H1 (cell line): ENCODE results near the gene POU2F1. TPM values are rescaled to one million over a fixed set of nuclear protein-coding genes. Genes with fewer than 3 reads are reported as not detected.

Experiments
- CTCF ChIA-PET: fragments of 300-600 bp; sonication (Branson Sonifier 250); formaldehyde crosslinking; loops from one replicate; lab custom pipeline; 2021; ENCODE audit not compliant: partially characterized antibody; lab: Charles Lee
- POLR2A ChIA-PET: fragments of 300-600 bp; sonication (Branson Sonifier 250); formaldehyde crosslinking; loops from one replicate; lab custom pipeline; 2021; ENCODE audit warnings: inconsistent platforms; ENCODE audit not compliant: partially characterized antibody; lab: Charles Lee
- DNase-seq, 2 experiments: peaks; one replicate each; pipeline versions ENCODE4 v3.0.0 to v3.0.0-alpha.2; 2010 to 2022; ENCODE audit warnings: low spot score in 2 of 2, low read depth in 1 of 2, mixed read lengths in 1 of 2
- FAIRE-seq: peaks from 2 replicates; lab custom pipeline; 2011; peaks lifted over from hg19 to GRCh38; lab: Jason Lieb, UNC
- H2AFZ ChIP-seq: 2 replicates; pipeline ENCODE4 v1.8.1; 2012; ENCODE audit warnings: low read length, inconsistent platforms
- H2AK5ac ChIP-seq: 2 replicates; pipeline ENCODE4 v1.6.1; 2013; ENCODE audit warnings: low read depth, low read length
- H2BK120ac ChIP-seq: replicated peaks from 2 replicates; pipeline ENCODE3; 2013; ENCODE audit warnings: low read depth, low read length, inconsistent platforms
- H2BK12ac ChIP-seq: 2 replicates; pipeline ENCODE4 v1.6.1; 2013; ENCODE audit warnings: low read depth, low read length
- H2BK15ac ChIP-seq: 2 replicates; pipeline ENCODE4 v1.6.1; 2013; ENCODE audit warnings: low read length
- H2BK20ac ChIP-seq: 2 replicates; pipeline ENCODE4 v1.6.1; 2013; ENCODE audit warnings: low read length
- H2BK5ac ChIP-seq: 2 replicates; pipeline ENCODE4 v1.6.1; 2013; ENCODE audit warnings: low read depth, low read length
- H3K14ac ChIP-seq: 2 replicates; pipeline ENCODE4 v1.6.1; 2013; ENCODE audit warnings: inconsistent platforms; ENCODE audit not compliant: insufficient read length
- H3K18ac ChIP-seq: 2 replicates; pipeline ENCODE4 v1.6.1; 2013; ENCODE audit warnings: low read length; ENCODE audit errors: extremely low read depth
- H3K23ac ChIP-seq: 2 replicates; pipeline ENCODE4 v1.6.1; 2013; ENCODE audit warnings: inconsistent platforms; ENCODE audit not compliant: insufficient read length
- H3K23me2 ChIP-seq: 2 replicates; pipeline ENCODE4 v1.6.1; 2013; ENCODE audit warnings: low read depth, low read length
- H3K27ac ChIP-seq: 2 replicates; pipeline ENCODE4 v1.6.1; 2011; ENCODE audit warnings: low read depth, low read length, inconsistent platforms
- H3K27me3 ChIP-seq, 4 experiments: replicated peaks in 1 of 4; 1 replicate in 1 of 4; 2 replicates in 3 of 4; pipeline versions ENCODE4 v1.6.1 to v1.8.1; 2011 to 2013; ENCODE audit warnings: low read length in 3 of 4, mild to moderate bottlenecking in 3 of 4, inconsistent platforms in 2 of 4, mixed read lengths in 2 of 4, moderate library complexity in 1 of 4; ENCODE audit not compliant: control insufficient read depth in 3 of 4, insufficient read depth in 3 of 4; ENCODE audit errors: extremely low read depth in 1 of 4
- H3K36me3 ChIP-seq, 4 experiments: 2 replicates each; pipeline versions ENCODE4 v1.6.1 to v1.8.1; 2011 to 2013; ENCODE audit warnings: mild to moderate bottlenecking in 4 of 4, low read length in 3 of 4, moderate library complexity in 2 of 4, control low read depth in 1 of 4, inconsistent platforms in 1 of 4; ENCODE audit not compliant: insufficient read depth in 4 of 4, control insufficient read depth in 2 of 4
- H3K4ac ChIP-seq: replicated peaks from 2 replicates; pipeline ENCODE3; 2013; ENCODE audit warnings: low read length, low read depth, mixed read lengths, inconsistent platforms; ENCODE audit not compliant: insufficient read length
- H3K4me1 ChIP-seq, 4 experiments: replicated peaks in 1 of 4; 1 replicate in 1 of 4; 2 replicates in 3 of 4; pipeline versions ENCODE4 v1.6.1 to v1.8.1; 2011 to 2013; ENCODE audit warnings: low read length in 3 of 4, inconsistent platforms in 2 of 4, mixed read lengths in 1 of 4; ENCODE audit not compliant: insufficient read depth in 4 of 4, control insufficient read depth in 3 of 4
- H3K4me2 ChIP-seq, 2 experiments: 2 replicates each; pipeline versions ENCODE4 v1.6.1 to v1.8.1; 2011 to 2013; ENCODE audit warnings: low read depth in 2 of 2, low read length in 2 of 2, control low read depth in 1 of 2, inconsistent platforms in 1 of 2, mild to moderate bottlenecking in 1 of 2; ENCODE audit not compliant: insufficient read depth in 1 of 2
- H3K4me3 ChIP-seq, 4 experiments: fragments of 200-600, 300-600 bp in 1 of 4; sonication (generic), shearing (Covaris generic), sonication (Bioruptor Twin) in 1 of 4; 2 replicates each; pipeline versions ENCODE4 v1.5.1 to v1.8.1; 2011 to 2016; ENCODE audit warnings: low read length in 4 of 4, low read depth in 3 of 4, control low read depth in 2 of 4, inconsistent platforms in 2 of 4, mild to moderate bottlenecking in 2 of 4, mixed read lengths in 1 of 4, moderate library complexity in 1 of 4; ENCODE audit not compliant: insufficient read depth in 2 of 4; ENCODE audit errors: extremely low read depth in 1 of 4
- H3K56ac ChIP-seq: replicated peaks from 2 replicates; pipeline ENCODE3; 2013; ENCODE audit warnings: low read depth, mild to moderate bottlenecking, mixed read lengths, low read length, inconsistent platforms; ENCODE audit not compliant: insufficient read length
- H3K79me1 ChIP-seq: 2 replicates; pipeline ENCODE4 v1.6.1; 2013; ENCODE audit warnings: low read depth, low read length, control low read depth
- H3K79me2 ChIP-seq, 2 experiments: 2 replicates each; pipeline versions ENCODE4 v1.6.1 to v1.8.1; 2012 to 2013; ENCODE audit warnings: low read length in 2 of 2, mild to moderate bottlenecking in 2 of 2, inconsistent platforms in 1 of 2; ENCODE audit not compliant: insufficient read depth in 2 of 2, control insufficient read depth in 1 of 2
- H3K9ac ChIP-seq, 4 experiments: replicated peaks in 1 of 4; 1 replicate in 1 of 4; 2 replicates in 3 of 4; pipeline versions ENCODE4 v1.6.1 to v1.8.1; 2011 to 2013; ENCODE audit warnings: low read depth in 3 of 4, low read length in 3 of 4, control low read depth in 2 of 4, mild to moderate bottlenecking in 2 of 4, moderate library complexity in 2 of 4, inconsistent platforms in 1 of 4; ENCODE audit errors: extremely low read depth in 1 of 4
- H3K9me3 ChIP-seq, 2 experiments: 2 replicates each; pipeline versions ENCODE4 v1.6.1 to v1.8.1; 2012 to 2013; ENCODE audit warnings: mild to moderate bottlenecking in 2 of 2, moderate library complexity in 2 of 2, control low read depth in 1 of 2, inconsistent platforms in 1 of 2, low read depth in 1 of 2, low read length in 1 of 2, mixed read lengths in 1 of 2; ENCODE audit not compliant: insufficient read depth in 2 of 2
- H4K20me1 ChIP-seq, 2 experiments: replicated peaks in 1 of 2; 2 replicates each; pipeline versions ENCODE3 to v1.8.1; 2011 to 2013; ENCODE audit warnings: inconsistent platforms in 2 of 2, low read length in 2 of 2, mild to moderate bottlenecking in 1 of 2; ENCODE audit not compliant: insufficient read depth in 2 of 2, control insufficient read depth in 1 of 2
- H4K5ac ChIP-seq: 2 replicates; pipeline ENCODE4 v1.6.1; 2013; ENCODE audit warnings: low read length, low read depth, mixed read lengths, inconsistent platforms; ENCODE audit not compliant: insufficient read length
- H4K8ac ChIP-seq: 2 replicates; pipeline ENCODE4 v1.8.0; 2013; ENCODE audit warnings: mild to moderate bottlenecking, moderate library complexity, low read length, inconsistent platforms; ENCODE audit not compliant: insufficient read depth; ENCODE audit errors: extremely low read depth
- H4K91ac ChIP-seq: replicated peaks from 2 replicates; pipeline ENCODE3; 2013; ENCODE audit warnings: low read length, mixed read lengths, inconsistent platforms; ENCODE audit not compliant: insufficient read length
- CTCF ChIP-seq, 3 experiments: IDR thresholded peaks; 1 replicate in 2 of 3; 2 replicates in 1 of 3; pipeline versions ENCODE4 v1.5.1 to v1.6.1; 2011; ENCODE audit warnings: low read length in 3 of 3, mild to moderate bottlenecking in 3 of 3, inconsistent platforms in 2 of 3, low read depth in 1 of 3, moderate library complexity in 1 of 3; ENCODE audit not compliant: insufficient read depth in 1 of 3; ENCODE audit errors: control extremely low read depth in 1 of 3
- RAD21 ChIP-seq, 2 experiments: IDR thresholded peaks in 1 of 2; conservative IDR thresholded peaks in 1 of 2; 2 replicates each; pipeline ENCODE4 v1.6.1; 2011; ENCODE audit warnings: low read depth in 2 of 2, low read length in 2 of 2, improper control_type of control experiment in 1 of 2, inconsistent platforms in 1 of 2, mild to moderate bottlenecking in 1 of 2, moderate library complexity in 1 of 2
- TCF12 ChIP-seq: IDR thresholded peaks from 2 replicates; pipeline ENCODE4 v1.6.1; 2011; ENCODE audit warnings: low read depth, mild to moderate bottlenecking, low read length
- WGBS, 2 experiments: shearing (Covaris generic) in 1 of 2; methylation state at CpG; one replicate each; pipeline versions ENCODE4 v1.1.6 to v1.1.7; 2013 to 2015; ENCODE audit warnings: low lambda C conversion rate in 2 of 2, mixed read lengths in 2 of 2, inconsistent platforms in 1 of 2, low coverage in 1 of 2, missing lambda C conversion rate in 1 of 2; ENCODE audit not compliant: insufficient replicate concordance in 2 of 2, insufficient coverage in 1 of 2, insufficient read length in 1 of 2; ENCODE audit errors: extremely low coverage in 1 of 2, missing lambda C conversion rate in 1 of 2; 5-methylcytosine and 5-hydroxymethylcytosine counted together
- polyA plus RNA-seq, 7 experiments: library from polyadenylated mRNA; depleted of rRNA in 3 of 7; stranded (reverse) in 5 of 7; unstranded in 2 of 7; fragments of >200 nt in 5 of 7; fragments of 200-250 nt in 2 of 7; gene quantifications; 1 replicate in 5 of 7; 2 replicates in 1 of 7; 4 replicates in 1 of 7; pipeline versions ENCODE4 v1.2.1 to v1.2.3, GENCODE V29; 2011 to 2013; ENCODE audit warnings: missing spikeins in 2 of 7, mixed read lengths in 2 of 7
- total RNA-seq: library from RNA; stranded (reverse); fragmentation: NEBNext Ultra II Directional; extraction: Animal tissue kit (Norgen Biotek cat#: 25700); gene quantifications from 2 replicates; pipeline ENCODE4 v1.2.1, GENCODE V29; 2021

Gene POU2F1
- total and polyA plus RNA-seq, 2 of the 8 experiments (the other 6 are each of a cell fraction or from before 2014, with no cell fraction given): 37.0 to 57.2 TPM

- H4K8ac ChIP-seq: no peak overlapping the region
- H3K14ac ChIP-seq: no peak overlapping the region
- H3K79me2 ChIP-seq: no peaks in the 10 kb centered on the region
- H3K23me2 ChIP-seq: no peaks in the 10 kb centered on the region
- FAIRE-seq (no peak), DNase-seq (no peak)
- no peak overlapping the region for H4K91ac ChIP-seq
- no peaks in the 10 kb centered on the region for H3K36me3 ChIP-seq
- ChIA-PET CTCF (interaction anchor here (0.7 to 2.4 kb wide), 3 partner anchors 11 to 48 kb away, joined by 3 to 9 read pairs (median 3); no protein-coding TSS in a partner anchor), POLR2A (interaction anchor here (1.6 kb wide), 1 partner anchor 9 kb away, joined by 3 read pairs; no protein-coding TSS in a partner anchor)
- no peak overlapping the region for H2BK20ac ChIP-seq
- no peak overlapping the region for H3K27ac ChIP-seq
- H4K5ac ChIP-seq: no peak overlapping the region
- no peak overlapping the region for H3K56ac ChIP-seq
- H3K23ac ChIP-seq: no peak overlapping the region
- H4K20me1 ChIP-seq: no peaks in the 10 kb centered on the region
- 85% methylated on average over 7 of the region's 7 CpGs; no CpG with 5 or more reads in 1 of the 2 experiments for WGBS, 2 experiments
- H3K18ac ChIP-seq: no peak overlapping the region
- no peak overlapping the region for H2BK15ac ChIP-seq
- H3K9me3 ChIP-seq: no peaks in the 10 kb centered on the region
- no peak overlapping the region for H3K4me3 ChIP-seq
- H3K79me1 ChIP-seq: no peaks in the 10 kb centered on the region
- H3K27me3 ChIP-seq: no peaks in the 10 kb centered on the region
- H3K9ac ChIP-seq: no peak overlapping the region; a peak in 1 of 7 replicates
- peaks cover 0 to 12% (median 7%) of the 10 kb centered on the region in 4 experiments; a peak in 6 of 7 replicates for H3K4me1 ChIP-seq
- no peak overlapping the region for H2AFZ ChIP-seq
- no peak overlapping the region for H2BK120ac ChIP-seq
- TF ChIP-seq TCF12: no peak
- peak; percentile 5 to 39; a peak in 2 of 4 replicates for TF ChIP-seq RAD21 (IDR thresholded peaks at IDR 0.05 in 1 of 2, conservative IDR thresholded peaks at IDR 0.05 in 1 of 2; ENCODE audit: low read depth in 2 of 2, low read length in 2 of 2)
- peak in 1 of 3 experiments; percentile 5; a peak in 1 of 4 replicates for TF ChIP-seq CTCF (IDR thresholded peaks at IDR 0.05; ENCODE audit: control extremely low read depth in 1 of 3, insufficient read depth in 1 of 3, low read depth in 1 of 3, low read length in 3 of 3)
- TF ChIP-seq, all 59 proteins: peak for 2
- H2BK12ac ChIP-seq: peak overlapping the region; percentile 32; the same call in 1 of the 2 replicates
- H2BK5ac ChIP-seq: no peak overlapping the region
- H3K4me2 ChIP-seq: no peak overlapping the region
- no peak overlapping the region; the same call in 1 of the 2 replicates for H2AK5ac ChIP-seq
- H3K4ac ChIP-seq: no peak overlapping the region
These were observed 49.3 kb upstream of the POU2F1 start for GRCh38 chr1:167171286-167171929.
